ENCODE results near the gene FIGN.
A peak's percentile ranks its signal among the peaks of the same experiment; 100 is the strongest.

Gene FIGN

DNA sequence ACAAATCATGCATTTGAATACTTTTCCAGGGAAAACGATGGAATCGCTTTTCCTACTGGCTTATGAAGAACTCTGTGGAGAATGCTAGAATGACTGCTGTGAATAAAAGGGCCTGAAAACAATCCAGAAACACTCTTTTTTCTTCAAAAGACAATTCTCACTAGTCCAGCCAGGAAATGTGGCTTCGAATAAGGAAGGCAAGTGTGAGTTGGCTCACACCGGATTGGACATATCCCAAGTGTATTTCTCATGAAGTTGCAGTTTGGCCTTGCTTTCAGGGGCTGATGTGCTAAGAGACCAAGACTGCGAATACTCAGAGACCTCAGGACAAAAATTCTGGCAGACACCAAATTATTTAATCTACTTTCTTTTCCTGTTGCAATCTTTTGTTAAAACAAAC is 54.1 kb downstream of the FIGN start:
- Histone ChIP-seq H3K36me3 (replicated peaks; ENCODE audit: low read depth, low read length) (no peaks in the 10 kb centered on the region), H3K79me2 (ENCODE audit: low read length) (no peaks in the 10 kb centered on the region), H3K4me1 (ENCODE audit: low read length) (no peaks in the 10 kb centered on the region), H3K9me3 (ENCODE audit: insufficient read depth, low read length) (no peaks in the 10 kb centered on the region), H4K20me1 (ENCODE audit: insufficient read depth, low read length) (no peaks in the 10 kb centered on the region), H3K4me3 (ENCODE audit: low read length) (no peak overlapping the region), H3K4me2 (ENCODE audit: low read length) (no peak overlapping the region), H3K27me3 (ENCODE audit: low read depth, low read length) (no peaks in the 10 kb centered on the region), H3K27ac (ENCODE audit: low read length) (no peak overlapping the region), H3K9ac (ENCODE audit: low read length) (no peak overlapping the region), H2AFZ (ENCODE audit: low read depth, low read length) (no peak overlapping the region)
- TF ChIP-seq EZH2phosphoT487 (IDR thresholded peaks at IDR 0.05; ENCODE audit: low read depth), result no peak
- TF ChIP-seq, protein P1, sequence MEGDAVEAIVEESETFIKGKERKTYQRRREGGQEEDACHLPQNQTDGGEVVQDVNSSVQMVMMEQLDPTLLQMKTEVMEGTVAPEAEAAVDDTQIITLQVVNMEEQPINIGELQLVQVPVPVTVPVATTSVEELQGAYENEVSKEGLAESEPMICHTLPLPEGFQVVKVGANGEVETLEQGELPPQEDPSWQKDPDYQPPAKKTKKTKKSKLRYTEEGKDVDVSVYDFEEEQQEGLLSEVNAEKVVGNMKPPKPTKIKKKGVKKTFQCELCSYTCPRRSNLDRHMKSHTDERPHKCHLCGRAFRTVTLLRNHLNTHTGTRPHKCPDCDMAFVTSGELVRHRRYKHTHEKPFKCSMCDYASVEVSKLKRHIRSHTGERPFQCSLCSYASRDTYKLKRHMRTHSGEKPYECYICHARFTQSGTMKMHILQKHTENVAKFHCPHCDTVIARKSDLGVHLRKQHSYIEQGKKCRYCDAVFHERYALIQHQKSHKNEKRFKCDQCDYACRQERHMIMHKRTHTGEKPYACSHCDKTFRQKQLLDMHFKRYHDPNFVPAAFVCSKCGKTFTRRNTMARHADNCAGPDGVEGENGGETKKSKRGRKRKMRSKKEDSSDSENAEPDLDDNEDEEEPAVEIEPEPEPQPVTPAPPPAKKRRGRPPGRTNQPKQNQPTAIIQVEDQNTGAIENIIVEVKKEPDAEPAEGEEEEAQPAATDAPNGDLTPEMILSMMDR (IDR thresholded peaks at IDR 0.05; ENCODE audit: low read depth, low read length), result no peak

- Histone ChIP-seq H4K20me1 (ENCODE audit: insufficient read depth, low read length) (no peaks in the 10 kb centered on the region), H2AFZ (ENCODE audit: low read depth, low read length) (no peak overlapping the region), H3K4me2 (ENCODE audit: low read length) (no peak overlapping the region), H3K79me2 (ENCODE audit: low read length) (no peaks in the 10 kb centered on the region), H3K27ac (ENCODE audit: low read length) (no peak overlapping the region), H3K36me3 (replicated peaks; ENCODE audit: low read depth, low read length) (no peaks in the 10 kb centered on the region), H3K4me1 (ENCODE audit: low read length) (peaks cover 9% of the 10 kb centered on the region), H3K27me3 (ENCODE audit: low read depth, low read length) (no peaks in the 10 kb centered on the region), H3K9ac (ENCODE audit: low read length) (no peak overlapping the region), H3K4me3 (ENCODE audit: low read length) (no peak overlapping the region), H3K9me3 (ENCODE audit: insufficient read depth, low read length) (no peaks in the 10 kb centered on the region)
- TF ChIP-seq EZH2phosphoT487 (IDR thresholded peaks at IDR 0.05; ENCODE audit: low read depth), result no peak
- TF ChIP-seq, protein P1 (IDR thresholded peaks at IDR 0.05; ENCODE audit: low read depth, low read length), result no peak
Measured at GRCh38 chr2:163675388-163675787, 60.4 kb downstream of the FIGN start.

- H4K20me1 ChIP-seq (ENCODE audit: insufficient read depth, low read length), result no peaks in the 10 kb centered on the region
- TF ChIP-seq EZH2phosphoT487 (IDR thresholded peaks at IDR 0.05; ENCODE audit: low read depth), result no peak
- TF ChIP-seq, protein P1 (IDR thresholded peaks at IDR 0.05; ENCODE audit: low read depth, low read length), result no peak
- no peak overlapping the region for H3K27ac ChIP-seq (ENCODE audit: low read length)
- no peak overlapping the region for H3K9ac ChIP-seq (ENCODE audit: low read length)
- H3K27me3 ChIP-seq (ENCODE audit: low read depth, low read length), result no peaks in the 10 kb centered on the region
- H3K4me2 ChIP-seq (ENCODE audit: low read length), result peak overlapping the region; percentile 65
- no peaks in the 10 kb centered on the region for H3K9me3 ChIP-seq (ENCODE audit: insufficient read depth, low read length)
- no peak overlapping the region for H2AFZ ChIP-seq (ENCODE audit: low read depth, low read length)
- no peaks in the 10 kb centered on the region for H3K79me2 ChIP-seq (ENCODE audit: low read length)
- no peaks in the 10 kb centered on the region for H3K36me3 ChIP-seq (replicated peaks; ENCODE audit: low read depth, low read length)
- H3K4me3 ChIP-seq (ENCODE audit: low read length), result peak overlapping the region; percentile 47; the same call in 1 of the 2 replicates
- H3K4me1 ChIP-seq (ENCODE audit: low read length), result peaks cover 9% of the 10 kb centered on the region
Measured at GRCh38 chr2:163673522-163673921, 62.3 kb downstream of the FIGN start.

- no peak overlapping the region for H3K9ac ChIP-seq (ENCODE audit: low read length)
- H3K4me3 ChIP-seq (ENCODE audit: low read length), result no peak overlapping the region
- H3K4me2 ChIP-seq (ENCODE audit: low read length), result no peak overlapping the region
- no peaks in the 10 kb centered on the region for H3K79me2 ChIP-seq (ENCODE audit: low read length)
- no peaks in the 10 kb centered on the region for H3K27me3 ChIP-seq (ENCODE audit: low read depth, low read length)
- H3K27ac ChIP-seq (ENCODE audit: low read length), result no peak overlapping the region
- H4K20me1 ChIP-seq (ENCODE audit: insufficient read depth, low read length), result no peaks in the 10 kb centered on the region
- no peaks in the 10 kb centered on the region for H3K36me3 ChIP-seq (replicated peaks; ENCODE audit: low read depth, low read length)
- peaks cover 12% of the 10 kb centered on the region for H3K4me1 ChIP-seq (ENCODE audit: low read length)
- H2AFZ ChIP-seq (ENCODE audit: low read depth, low read length), result no peak overlapping the region
- no peak for TF ChIP-seq EZH2phosphoT487 (IDR thresholded peaks at IDR 0.05; ENCODE audit: low read depth)
- TF ChIP-seq, protein P1 (IDR thresholded peaks at IDR 0.05; ENCODE audit: low read depth, low read length), result no peak
- H3K9me3 ChIP-seq (ENCODE audit: insufficient read depth, low read length), result no peaks in the 10 kb centered on the region
Measured at GRCh38 chr2:163670929-163671328, 64.9 kb downstream of the FIGN start.
